Psoas muscle (tissue), 8 donors: ENCODE data around the gene MRNIP. TPM values are rescaled to one million over a fixed set of nuclear protein-coding genes. Genes with fewer than 3 reads are reported as not detected.
A peak's percentile ranks its signal among the peaks of the same experiment; 100 is the strongest.

Experiments used
- ATAC-seq, 4 donors: fragments of 200-7000 bp; cut with Tn5 transposase; one replicate each; pipeline ENCODE4 v1.9.1; 2020; ENCODE audit warnings: moderate library complexity in 3 of 4, mild to moderate bottlenecking in 2 of 4
- DNase-seq, 2 donors: peaks; one replicate each; pipeline ENCODE4 v3.0.0-alpha.2; 2020
- H3K27ac ChIP-seq: fragments of 200-600 bp; one replicate; pipeline ENCODE4 v1.8.0; 2022
- H3K27me3 ChIP-seq, 3 donors: fragments of 200-600 bp in 1 of 3; one replicate each; pipeline versions ENCODE4 v1.6.1 to v1.8.0; 2013 to 2022; ENCODE audit warnings: low read length in 2 of 3, mild to moderate bottlenecking in 2 of 3, moderate library complexity in 1 of 3; ENCODE audit not compliant: insufficient read depth in 3 of 3
- H3K36me3 ChIP-seq, 2 donors: fragments of 200-600 bp in 1 of 2; one replicate each; pipeline versions ENCODE4 v1.6.1 to v1.8.0; 2013 to 2022; ENCODE audit warnings: low read depth in 1 of 2, mild to moderate bottlenecking in 1 of 2, moderate library complexity in 1 of 2; ENCODE audit not compliant: insufficient read depth in 1 of 2
- H3K4me1 ChIP-seq: fragments of 200-600 bp; one replicate; pipeline ENCODE4 v1.8.0; 2022
- H3K4me3 ChIP-seq: fragments of 200-600 bp; one replicate; pipeline ENCODE4 v1.8.0; 2022; ENCODE audit warnings: mild to moderate bottlenecking
- H3K9me3 ChIP-seq: fragments of 200-600 bp; one replicate; pipeline ENCODE4 v1.8.0; 2022
- WGBS, 3 donors: extraction: QIAGEN DNeasy Blood & Tissue Kit; methylation state at CpG; one replicate each; pipeline versions ENCODE4 v1.1.6 to v1.1.7; 2013; 5-methylcytosine and 5-hydroxymethylcytosine counted together
- intact Hi-C, 2 donors: fragments of 100-400 bp; cut with DNase I; formaldehyde crosslinking; loops; one replicate each; pipeline versions ENCODE4 v1.11.0 to v1.14.2; 2022
- polyA plus RNA-seq, 3 donors: library from polyadenylated mRNA; stranded (reverse); fragments of 200-250 nt; gene quantifications; one replicate each; pipeline ENCODE4 v1.2.3, GENCODE V29; 2013
- total RNA-seq, 4 donors: library from RNA; stranded (reverse); fragmentation: NEBNext Ultra II Directional in 2 of 4; extraction: Animal tissue kit (Norgen Biotek cat#: 25700) in 2 of 4; gene quantifications; one replicate each; pipeline versions ENCODE4 v1.2.1 to v1.2.4, GENCODE V29; 2021 to 2023
- TF ChIP-seq, protein P1 (sequence below): fragments of 200-600 bp; IDR thresholded peaks from one replicate; pipeline ENCODE4 v1.8.0; 2022; ENCODE audit warnings: antibody characterized with exemption
- donor health status: healthy with polysubstance abuse.
- donor health status: DM: no; HTN: no; CAD: no; lungs with moderate emphysema.
- donor health status: Bipolar disorder and iron deficiency.
- donor health status: healthy.
- donor health status: DM: yes; HTN: yes; CAD: no.
- donor health status: DM: no; HTN: no; CAD: no.
- donor health status: DM: no; HTN: no; CAD: no.
- donor health status: DM: yes; HTN: yes; CAD: no.

The MRNIP gene
- total and polyA plus RNA-seq, 7 donors, result 2.1 to 30.4 (median 7.9) TPM

DNA sequence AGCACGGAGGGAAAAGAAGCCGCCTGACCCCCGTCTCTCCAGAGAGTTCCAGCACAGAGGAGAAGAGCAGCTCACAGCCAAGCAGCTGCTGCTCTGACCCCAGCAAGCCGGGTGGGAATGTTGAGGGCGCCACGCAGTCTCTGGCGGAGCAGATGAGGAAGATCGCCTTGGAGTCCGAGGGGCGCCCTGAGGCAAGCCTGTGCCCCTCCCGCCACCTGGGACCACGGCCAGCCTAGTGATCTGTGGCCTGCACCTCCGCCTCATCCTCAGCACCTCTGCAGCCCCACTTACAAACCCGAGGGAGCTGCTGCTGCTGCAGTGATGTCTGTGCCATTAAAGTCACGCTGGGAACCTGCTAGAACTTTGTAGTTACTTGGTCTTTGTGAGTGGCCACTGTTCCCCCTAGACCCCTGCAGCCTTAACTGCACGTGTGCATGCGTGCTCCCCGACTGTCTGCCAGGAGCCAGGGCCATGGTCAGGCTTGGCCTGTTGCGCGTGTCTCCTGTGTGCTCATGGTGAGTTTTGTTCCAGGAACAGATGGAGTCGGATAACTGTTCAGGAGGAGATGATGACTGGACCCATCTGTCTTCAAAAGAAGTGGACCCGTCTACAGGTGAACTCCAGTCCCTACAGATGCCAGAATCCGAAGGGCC, 25.4 kb downstream of the MRNIP start:
- intact Hi-C loops, result no loop called here
- DNase-seq, result no peak
- 73 to 79% (median 78%) methylated on average over 23 of the region's 23 CpGs for WGBS, 3 donors
- H3K36me3 ChIP-seq, result peaks cover 15 to 92% of the 10 kb centered on the region in 2 donors
- no peaks in the 10 kb centered on the region for H3K9me3 ChIP-seq
- peak overlapping the region; percentile 4 for H3K4me3 ChIP-seq
- peak in 3 of 4 donors; percentile 4 to 24 (median 6) for ATAC-seq
- TF ChIP-seq, protein P1, sequence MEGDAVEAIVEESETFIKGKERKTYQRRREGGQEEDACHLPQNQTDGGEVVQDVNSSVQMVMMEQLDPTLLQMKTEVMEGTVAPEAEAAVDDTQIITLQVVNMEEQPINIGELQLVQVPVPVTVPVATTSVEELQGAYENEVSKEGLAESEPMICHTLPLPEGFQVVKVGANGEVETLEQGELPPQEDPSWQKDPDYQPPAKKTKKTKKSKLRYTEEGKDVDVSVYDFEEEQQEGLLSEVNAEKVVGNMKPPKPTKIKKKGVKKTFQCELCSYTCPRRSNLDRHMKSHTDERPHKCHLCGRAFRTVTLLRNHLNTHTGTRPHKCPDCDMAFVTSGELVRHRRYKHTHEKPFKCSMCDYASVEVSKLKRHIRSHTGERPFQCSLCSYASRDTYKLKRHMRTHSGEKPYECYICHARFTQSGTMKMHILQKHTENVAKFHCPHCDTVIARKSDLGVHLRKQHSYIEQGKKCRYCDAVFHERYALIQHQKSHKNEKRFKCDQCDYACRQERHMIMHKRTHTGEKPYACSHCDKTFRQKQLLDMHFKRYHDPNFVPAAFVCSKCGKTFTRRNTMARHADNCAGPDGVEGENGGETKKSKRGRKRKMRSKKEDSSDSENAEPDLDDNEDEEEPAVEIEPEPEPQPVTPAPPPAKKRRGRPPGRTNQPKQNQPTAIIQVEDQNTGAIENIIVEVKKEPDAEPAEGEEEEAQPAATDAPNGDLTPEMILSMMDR, result no peak
- peaks cover 60% of the 10 kb centered on the region for H3K4me1 ChIP-seq
- H3K27me3 ChIP-seq, result no peaks in the 10 kb centered on the region
- H3K27ac ChIP-seq, result peak overlapping the region; percentile 63

DNA sequence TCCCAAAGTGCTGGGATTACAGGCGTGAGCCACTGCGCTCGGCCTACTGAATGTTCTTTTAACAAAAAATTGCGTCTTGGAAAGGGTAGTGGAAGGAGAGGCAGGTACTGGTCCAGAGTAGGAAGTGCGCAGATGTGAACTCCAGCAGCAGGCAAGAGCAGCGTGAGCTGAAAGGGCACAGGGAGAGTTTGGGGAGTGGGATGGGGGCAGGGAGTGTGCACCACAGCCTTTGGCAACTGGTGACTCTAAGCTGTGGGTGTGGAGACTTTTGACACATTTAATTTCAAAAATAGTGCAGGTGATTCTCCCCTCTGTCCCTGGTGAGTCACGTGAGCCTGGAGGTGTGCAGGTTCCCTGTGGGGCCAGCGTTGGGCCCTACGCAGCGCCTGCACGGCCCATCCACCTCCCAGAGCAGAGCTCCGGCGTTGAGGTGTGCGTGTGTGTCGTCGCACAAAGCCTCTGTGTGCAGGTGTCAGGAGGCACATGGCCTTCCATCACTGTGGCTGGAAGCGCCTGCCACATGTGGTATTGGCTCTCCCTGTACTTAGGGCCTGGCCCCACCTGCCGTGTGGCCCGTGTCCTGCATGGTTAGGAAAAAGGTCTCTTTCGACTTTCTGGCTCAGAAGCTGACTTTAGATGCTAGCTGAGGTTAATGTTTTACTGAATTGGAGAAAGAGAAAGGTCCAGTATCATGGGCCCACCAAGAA, 26.4 kb downstream of the MRNIP start:
- TF ChIP-seq, protein P1, result no peak
- 85 to 89% (median 87%) methylated on average over 20 of the region's 20 CpGs for WGBS, 3 donors
- Histone ChIP-seq H3K27me3 (no peaks in the 10 kb centered on the region), H3K9me3 (no peaks in the 10 kb centered on the region), H3K4me3 (no peak overlapping the region), H3K27ac (peak overlapping the region; percentile 63), H3K4me1 (peaks cover 60% of the 10 kb centered on the region), H3K36me3 (peaks cover 15 to 92% of the 10 kb centered on the region in 2 donors)
- intact Hi-C loops, result no loop called here
- DNase-seq (no peak), ATAC-seq (peak; percentile 9 to 38 (median 19))

- Histone ChIP-seq H3K4me3 (no peak overlapping the region), H3K36me3 (peaks cover 14 to 92% of the 10 kb centered on the region in 2 donors), H3K27ac (peak overlapping the region; percentile 63), H3K27me3 (no peaks in the 10 kb centered on the region), H3K4me1 (peaks cover 64% of the 10 kb centered on the region), H3K9me3 (no peaks in the 10 kb centered on the region)
- DNase-seq (no peak), ATAC-seq (no peak)
- intact Hi-C loops, result no loop called here
- TF ChIP-seq, protein P1, result no peak
- WGBS, 3 donors, result 87 to 92% (median 91%) methylated on average over 7 of the region's 7 CpGs
Measured at GRCh38 chr5:179830818-179831468, 27.7 kb downstream of the MRNIP start.

GRCh38 chr5:179829732-179830435, 28.7 kb downstream of the MRNIP start:
- 70 to 86% (median 75%) methylated on average over 7 of the region's 7 CpGs for WGBS, 3 donors
- intact Hi-C loops, result no loop called here
- peak overlapping the region; percentile 63 for H3K27ac ChIP-seq
- ATAC-seq (no peak), DNase-seq (no peak)
- peaks cover 16 to 93% of the 10 kb centered on the region in 2 donors for H3K36me3 ChIP-seq
- H3K4me1 ChIP-seq, result peaks cover 73% of the 10 kb centered on the region
- no peaks in the 10 kb centered on the region for H3K27me3 ChIP-seq
- TF ChIP-seq, protein P1, result no peak
- no peak overlapping the region for H3K4me3 ChIP-seq
- H3K9me3 ChIP-seq, result no peaks in the 10 kb centered on the region
